KG1 (cell line): Measurements from ENCODE around the gene ODR4.
"Not testable (repeated sequence)": the region's sequence is repeated elsewhere in the genome, so short reads cannot be mapped to it uniquely, and the experiment has no call there.

ENCODE experiments used
- DNase-seq: peaks from one replicate; lab custom pipeline; 2025; lab: John Stamatoyannopoulos, UW

Gene ODR4

DNA sequence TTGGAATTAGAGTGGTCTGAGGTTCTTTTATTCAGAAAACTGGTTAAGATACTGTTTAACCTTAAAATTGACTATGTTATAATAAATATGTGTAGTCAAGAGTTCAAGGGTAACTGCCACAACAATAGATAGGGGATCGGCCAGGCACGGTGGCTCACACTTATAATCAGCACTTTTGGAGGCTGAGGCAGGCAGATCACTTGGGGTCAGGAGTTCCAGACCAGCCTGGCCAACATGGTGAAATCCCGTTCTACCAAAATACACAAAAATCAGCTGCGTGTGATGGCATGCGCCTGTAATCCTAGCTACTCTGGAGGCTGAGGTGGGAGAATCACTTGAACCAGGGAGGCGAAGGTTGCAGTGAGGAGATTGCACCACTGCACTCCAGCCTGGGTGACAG lies 45.8 kb downstream of the ODR4 start:
- no peak for DNase-seq

DNA sequence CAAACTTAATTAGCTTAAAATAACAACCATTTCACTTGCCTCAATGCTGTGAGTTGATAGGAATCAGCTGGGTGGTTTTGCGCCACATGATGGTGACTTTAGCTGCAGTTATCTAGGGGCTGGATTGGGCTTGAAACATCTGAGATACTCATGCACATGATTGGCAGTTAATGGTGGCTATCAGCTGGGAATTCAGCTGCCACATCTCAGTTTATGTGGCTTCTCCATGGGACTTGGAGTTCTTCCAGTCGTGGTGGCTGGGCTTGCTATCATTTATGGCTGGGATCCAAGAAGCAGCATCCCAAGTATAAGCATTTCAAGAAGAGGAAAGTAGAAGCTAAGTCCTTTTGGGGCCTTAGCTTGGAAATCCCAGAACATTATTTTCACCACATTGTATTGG lies 48.9 kb downstream of the ODR4 start:
- DNase-seq, result no peak

DNA sequence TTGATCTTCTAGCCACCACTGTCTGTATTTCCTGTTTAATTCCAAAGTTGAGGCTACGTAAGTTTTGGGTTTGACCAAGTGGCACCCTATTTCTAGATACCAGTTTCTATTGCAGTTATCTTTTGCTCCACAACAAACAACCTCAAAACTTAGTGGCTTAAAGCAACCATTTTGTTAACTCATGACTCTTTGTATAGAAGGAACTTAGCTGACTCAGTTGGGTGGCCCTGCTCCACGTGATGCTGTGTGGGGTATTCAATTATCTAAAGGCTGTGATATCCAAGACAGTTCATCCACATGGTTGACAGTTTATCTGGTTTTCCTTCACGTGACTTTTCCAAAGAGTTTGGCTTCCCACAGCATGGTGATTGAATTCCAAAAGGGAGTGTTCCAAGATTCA lies 50.5 kb downstream of the ODR4 start:
- no peak for DNase-seq

DNA sequence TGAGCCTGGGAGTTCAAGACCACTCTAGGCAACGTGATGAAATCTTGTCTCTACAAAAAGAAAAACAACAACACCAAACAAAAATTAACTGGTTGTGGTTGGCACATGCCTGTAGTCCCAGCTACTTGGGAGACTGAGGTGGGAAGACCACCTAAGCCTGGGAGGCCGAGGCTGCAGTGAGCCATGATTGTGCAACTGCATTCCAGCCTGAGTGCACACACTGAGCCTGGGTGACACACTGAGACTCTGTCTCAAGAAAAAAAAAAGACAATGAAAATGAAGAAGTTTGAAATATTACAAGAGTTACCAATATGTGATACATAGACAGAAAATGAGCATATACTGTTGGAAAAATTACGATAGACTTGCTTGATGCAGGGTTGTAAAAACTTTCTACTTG lies 53.4 kb downstream of the ODR4 start:
- no peak for DNase-seq

DNA sequence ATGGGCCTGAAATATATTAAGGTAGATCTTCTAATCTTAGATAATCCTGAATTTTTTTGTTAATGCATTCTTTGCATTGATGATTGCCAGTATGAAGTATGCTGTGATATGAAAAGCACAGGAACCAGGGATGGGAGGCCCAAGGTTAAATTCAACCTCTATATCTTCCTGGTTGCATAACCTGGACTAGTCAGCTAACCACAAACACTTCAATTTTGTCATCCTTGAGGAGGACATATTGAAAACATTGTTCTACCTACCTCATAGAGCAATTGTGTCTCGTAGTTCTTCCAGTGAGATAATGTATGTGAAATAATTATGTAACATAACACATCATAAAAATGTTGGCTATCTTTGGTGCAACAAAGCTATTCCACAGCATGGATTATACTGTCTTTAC lies 59.7 kb downstream of the ODR4 start:
- DNase-seq, result no peak

DNA sequence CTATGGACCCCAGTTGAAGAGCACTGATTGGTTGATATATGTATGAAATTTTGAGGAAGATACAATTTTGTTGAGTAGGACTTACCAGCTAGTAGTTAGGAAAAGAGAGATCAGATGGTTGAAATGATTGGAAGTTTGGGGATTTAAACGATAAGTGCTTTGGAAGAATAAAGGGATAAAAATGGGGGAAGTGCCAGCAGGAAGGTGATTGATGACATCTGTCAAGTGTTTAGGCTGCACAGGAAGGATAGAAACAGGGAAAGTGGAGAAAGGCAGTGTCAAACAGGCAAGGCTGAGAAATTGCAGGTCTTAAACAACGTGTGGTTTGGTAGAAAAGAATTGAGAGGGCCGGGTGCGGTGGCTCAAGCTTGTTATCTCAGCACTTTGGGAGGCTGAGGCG lies 62.9 kb downstream of the ODR4 start:
- no peak for DNase-seq

DNA sequence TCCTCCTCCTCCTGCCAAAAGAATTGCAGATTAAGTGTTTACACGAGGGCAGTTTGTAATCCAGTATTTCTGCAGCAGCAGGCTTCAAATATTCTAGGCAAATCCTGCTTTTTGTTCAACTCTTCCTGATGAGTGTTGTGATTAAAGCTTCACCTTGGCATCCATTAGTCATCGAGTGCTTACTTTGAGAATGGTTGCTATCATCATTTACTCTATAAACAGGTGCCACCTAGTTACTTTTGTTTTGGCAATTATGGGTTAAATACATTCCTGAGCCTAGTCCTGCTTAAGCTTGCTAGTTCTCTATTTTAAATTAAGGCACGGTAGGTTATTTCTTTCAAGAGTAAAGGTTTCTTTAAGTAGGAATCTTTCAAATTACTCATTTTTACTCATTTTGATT lies 64.9 kb downstream of the ODR4 start:
- DNase-seq, result no peak

DNA sequence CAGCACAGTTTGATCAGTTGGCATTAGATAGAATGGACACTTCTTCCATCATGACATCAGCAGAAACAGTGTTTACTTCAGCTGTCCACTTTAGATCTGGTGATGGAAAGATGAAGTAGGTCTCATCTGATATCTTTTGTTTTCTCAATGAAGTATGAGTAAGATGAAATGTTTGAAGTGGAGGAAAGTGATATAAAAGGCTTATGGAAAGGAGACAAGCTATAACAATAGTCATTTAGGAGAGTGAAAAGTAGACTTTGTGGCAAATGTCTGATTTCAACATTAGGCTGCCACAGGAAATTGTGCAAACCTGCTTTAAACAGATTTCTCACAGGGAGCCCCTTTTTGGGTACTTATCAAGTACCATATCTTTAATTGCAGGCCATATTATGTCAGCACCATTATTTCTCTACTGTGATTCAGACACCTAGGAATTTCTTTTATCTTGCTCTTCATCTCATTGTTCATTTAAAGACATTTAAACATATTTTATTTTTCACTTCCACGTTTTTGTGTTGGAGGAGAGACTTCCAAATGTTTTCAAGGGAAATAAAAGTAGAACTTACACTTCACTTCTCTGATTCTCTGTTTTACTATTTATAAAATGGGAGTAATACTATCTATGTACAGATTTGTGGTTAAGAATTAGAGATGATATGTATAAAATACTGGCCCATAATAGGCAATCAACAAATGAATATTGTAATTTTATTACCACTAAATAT lies 67.2 kb downstream of the ODR4 start:
- DNase-seq, result no peak

DNA sequence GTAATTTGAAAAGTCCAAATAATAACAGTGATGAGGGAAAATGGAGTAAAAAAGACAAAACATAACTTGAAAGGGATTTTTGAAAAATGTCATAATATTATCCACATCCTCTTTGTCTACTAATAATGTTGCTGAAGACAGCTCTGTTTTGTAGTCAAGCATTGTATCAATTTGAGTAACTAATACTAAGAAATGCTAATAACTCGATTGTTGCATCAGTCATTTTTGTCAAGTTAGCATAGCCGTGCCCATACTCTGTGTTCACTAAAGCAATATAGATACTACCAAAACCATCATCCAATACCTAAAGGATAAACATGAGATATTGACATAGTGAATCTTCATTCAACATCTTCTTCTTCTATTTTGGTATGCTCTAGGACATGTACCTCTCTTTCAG lies 68.0 kb downstream of the ODR4 start:
- no peak for DNase-seq

DNA sequence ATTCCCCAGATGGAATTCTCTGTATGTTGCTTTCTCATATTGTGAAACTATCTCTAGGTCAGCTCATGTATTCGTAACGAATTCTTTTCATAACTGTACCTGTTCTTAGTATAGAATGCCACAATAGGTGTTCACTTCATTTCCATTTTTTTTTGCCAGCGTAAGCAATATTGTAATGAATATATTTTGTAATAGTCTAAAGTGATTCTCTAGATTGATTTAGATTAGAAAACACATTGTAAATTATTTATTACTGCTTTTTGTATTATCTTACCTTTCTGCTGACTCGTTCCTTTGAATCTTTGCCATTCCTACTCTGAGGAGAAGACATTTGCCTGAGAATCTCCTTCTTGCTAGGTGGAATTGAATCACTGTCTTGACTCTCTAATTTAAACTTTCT lies 70.5 kb downstream of the ODR4 start:
- no peak for DNase-seq

DNA sequence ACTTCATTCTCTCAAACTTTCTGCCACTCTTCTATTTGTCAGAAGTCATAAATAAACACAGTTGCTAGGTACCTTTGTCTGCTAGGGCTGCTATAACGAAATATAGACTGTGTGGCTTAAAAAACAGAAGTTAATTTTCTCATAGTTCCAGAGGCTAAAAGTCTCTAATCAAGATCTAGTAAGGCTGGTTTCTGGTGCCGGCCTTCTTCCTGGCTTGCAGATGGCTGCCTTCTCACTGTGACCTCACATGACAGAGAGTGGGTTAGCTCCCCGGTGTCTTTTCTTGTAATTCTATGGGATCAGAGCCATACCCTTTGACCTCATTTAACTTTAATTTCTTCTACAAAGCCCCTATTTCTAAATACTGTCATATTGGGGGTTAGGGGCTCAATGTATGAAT lies 79.3 kb downstream of the ODR4 start:
- peak; percentile 29 for DNase-seq

DNA sequence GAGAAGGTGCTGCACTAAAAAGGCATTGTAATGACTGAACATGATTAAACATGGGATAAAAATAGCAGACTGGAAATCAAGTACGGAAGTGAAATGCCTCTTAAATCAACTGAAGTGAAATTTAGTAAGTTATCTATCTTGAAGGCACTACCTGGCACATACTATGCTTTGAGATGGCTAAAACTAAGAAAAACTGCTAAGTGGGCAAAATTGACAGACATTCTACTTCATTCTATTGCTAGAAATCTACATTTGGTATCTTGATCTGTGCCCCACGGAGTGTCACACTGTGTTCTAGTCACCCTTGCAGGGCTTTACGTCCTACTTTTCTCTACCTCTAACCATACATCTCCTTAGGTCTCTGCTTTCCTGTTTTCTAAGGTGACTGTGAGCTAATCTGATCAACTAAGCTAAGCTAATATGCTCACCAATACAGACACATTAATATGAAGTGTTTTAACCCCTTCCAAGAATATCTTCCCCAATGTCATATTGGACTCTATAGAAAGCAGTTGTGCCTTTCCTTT lies 81.2 kb downstream of the ODR4 start:
- no peak for DNase-seq

DNA sequence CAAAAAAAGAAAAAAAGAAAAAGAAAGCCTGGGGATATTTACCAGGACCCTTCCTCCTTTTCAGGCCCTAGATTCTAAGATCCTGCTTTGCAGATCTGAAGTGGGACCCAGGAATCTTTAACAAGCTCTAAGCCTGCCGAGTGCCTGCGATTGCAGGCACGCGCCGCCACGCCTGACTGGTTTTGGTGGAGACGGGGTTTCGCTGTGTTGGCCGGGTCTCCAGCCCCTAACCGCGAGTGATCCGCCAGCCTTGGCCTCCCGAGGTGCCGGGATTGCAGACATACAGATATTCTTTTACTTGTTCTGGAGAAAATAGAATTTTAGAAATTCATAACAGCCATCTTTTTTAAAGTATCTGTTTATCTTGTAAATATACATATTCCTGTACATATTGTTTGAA lies 83.5 kb downstream of the ODR4 start:
- not testable (repeated sequence) for DNase-seq

DNA sequence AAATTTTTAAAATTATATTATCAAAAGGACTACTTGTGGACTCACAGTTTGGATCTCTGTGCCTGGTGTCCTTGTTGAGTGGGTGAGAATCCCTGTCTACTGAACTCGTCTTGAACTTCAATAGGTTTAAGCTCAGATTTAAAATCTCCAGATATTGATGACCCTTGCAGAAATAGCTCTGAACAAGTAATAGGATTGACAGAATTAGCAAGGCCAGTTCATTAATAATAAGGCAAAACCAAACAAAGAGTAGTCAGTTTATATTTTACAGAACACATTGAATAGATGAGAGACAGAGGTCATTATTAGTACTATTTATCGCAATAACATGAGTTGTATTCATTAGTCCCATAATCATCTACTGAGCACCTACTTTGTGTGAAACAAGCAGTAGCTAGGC lies 85.4 kb downstream of the ODR4 start, which contains the start of gene PDC:
PDC (minus strand) TSS at position 101 of the 400 bp plus-strand sequence. CDS start 11,655 bp downstream, outside the sequence.
- DNase-seq, result no peak

DNA sequence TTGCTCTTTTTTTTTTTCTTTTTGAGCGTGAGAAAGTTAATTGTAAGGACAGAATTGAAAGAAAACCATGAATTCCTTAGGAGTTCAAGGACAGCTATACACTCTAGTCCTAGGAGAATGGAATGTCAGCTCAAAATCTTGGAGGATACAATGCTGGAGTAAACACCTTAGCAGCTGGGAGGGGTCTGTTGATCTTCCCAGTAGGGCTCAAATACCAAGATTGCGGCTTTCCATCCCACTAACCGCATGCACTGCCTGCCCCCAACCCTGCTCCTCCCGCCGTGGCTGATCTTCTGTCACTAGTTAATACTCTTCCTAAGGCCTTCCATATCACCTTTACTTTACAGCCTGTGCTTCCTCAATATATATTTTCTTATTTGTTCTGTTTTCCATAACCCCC lies 87.9 kb downstream of the ODR4 start:
- DNase-seq, result no peak

DNA sequence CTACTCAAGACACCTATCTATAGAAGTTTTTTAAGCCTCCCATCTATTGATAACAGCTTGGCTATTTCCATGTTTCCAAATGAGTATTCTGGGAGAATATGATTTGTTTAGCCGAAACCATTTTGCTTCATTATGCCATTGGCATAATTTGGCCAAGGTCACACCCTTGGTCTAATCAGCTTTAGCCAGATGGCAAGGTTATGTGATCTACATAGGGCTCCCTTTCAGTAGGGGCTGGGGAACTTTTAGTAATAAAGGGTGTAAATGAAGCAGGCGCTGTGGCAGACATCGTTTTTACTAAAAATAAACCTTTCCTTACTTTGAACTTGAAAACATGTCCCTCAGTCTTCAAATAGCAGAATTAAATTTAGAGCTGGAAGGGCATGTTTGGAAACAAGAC lies 88.3 kb downstream of the ODR4 start:
- DNase-seq, result no peak

DNA sequence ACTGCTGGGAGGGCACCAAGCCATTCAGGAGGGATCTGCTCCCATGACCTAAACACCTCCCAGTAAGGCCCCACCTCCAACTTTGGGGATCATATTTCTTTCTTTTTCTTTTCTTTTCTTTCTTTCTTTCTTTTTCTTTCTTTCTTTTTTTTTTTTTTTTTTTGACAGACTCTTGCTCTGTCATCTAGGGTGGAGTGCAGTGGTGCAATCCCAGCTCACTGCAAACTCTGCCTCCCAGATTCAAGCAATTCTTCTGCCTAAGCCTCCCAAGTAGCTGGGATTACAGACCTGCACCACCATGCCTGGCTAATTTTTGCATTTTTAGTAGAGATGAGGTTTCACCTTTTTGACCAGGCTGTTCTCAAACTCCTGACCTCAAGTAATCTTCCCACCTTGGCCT lies 89.9 kb downstream of the ODR4 start:
- DNase-seq, result not testable (repeated sequence)

DNA sequence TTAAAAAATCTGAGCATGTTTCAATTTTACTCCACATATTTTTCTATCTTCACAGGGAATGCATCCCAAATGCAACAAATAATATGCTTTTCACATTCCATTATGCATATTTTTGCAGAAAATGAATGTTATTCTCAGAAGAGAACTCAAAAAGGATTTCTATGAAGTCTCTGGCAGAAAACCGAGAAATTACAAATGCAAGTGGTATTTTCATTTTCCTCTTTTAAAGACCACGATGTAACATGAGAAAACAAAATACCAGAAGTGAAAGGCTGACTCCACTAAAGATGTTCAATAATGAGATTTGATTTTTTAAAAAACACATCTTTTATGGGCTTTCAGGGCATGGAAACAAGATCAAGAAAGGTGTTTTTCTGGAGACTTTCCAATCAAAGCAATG lies 90.3 kb downstream of the ODR4 start:
- DNase-seq, result no peak
